Peyer's patch (tissue), 4 donors: ENCODE results near the gene USP36. TPM values are rescaled to one million over a fixed set of nuclear protein-coding genes. Genes with fewer than 3 reads are reported as not detected.
"Not testable (repeated sequence)": the region's sequence is repeated elsewhere in the genome, so short reads cannot be mapped to it uniquely, and the experiment has no call there.

Source experiments
- DNase-seq, 3 donors: peaks; one replicate each; pipeline ENCODE4 v3.0.0-alpha.2; 2017 to 2019
- H3K27ac ChIP-seq, 4 donors: fragments of 200-600 bp; sonication (generic); one replicate each; pipeline ENCODE4 v1.5.1; 2016 to 2019
- H3K27me3 ChIP-seq, 2 donors: fragments of 200-600 bp; sonication (generic); one replicate each; pipeline ENCODE4 v1.5.1; 2019
- H3K36me3 ChIP-seq, 3 donors: fragments of 200-600 bp; sonication (generic); one replicate each; pipeline ENCODE4 v1.5.1; 2016 to 2019
- H3K4me1 ChIP-seq, 4 donors: fragments of 200-600 bp; sonication (generic); one replicate each; pipeline ENCODE4 v1.5.1; 2016 to 2019
- H3K4me3 ChIP-seq, 4 donors: fragments of 200-600 bp; sonication (generic); 1 replicate in 3 of 4; 2 replicates in 1 of 4; pipeline ENCODE4 v1.5.1; 2016 to 2019; ENCODE audit warnings: mild to moderate bottlenecking in 1 of 4
- H3K9me3 ChIP-seq, 4 donors: fragments of 200-600 bp; sonication (generic); one replicate each; pipeline ENCODE4 v1.5.1; 2016 to 2019; ENCODE audit warnings: mild to moderate bottlenecking in 1 of 4
- POLR2A ChIP-seq, 2 donors: fragments of 450-650 bp; IDR thresholded peaks; one replicate each; pipeline ENCODE4 v1.5.1; 2017; ENCODE audit warnings: antibody characterized with exemption in 2 of 2, mild to moderate bottlenecking in 2 of 2, moderate library complexity in 2 of 2
- total RNA-seq, 4 donors: library from RNA; depleted of rRNA; stranded (reverse); fragments of >200 nt; gene quantifications; one replicate each; pipeline ENCODE4 v1.1.0, GENCODE V29; 2016
- TF ChIP-seq, protein P1 (sequence below), 6 experiments: fragments of 450-650 bp in 4 of 6; fragments of 200-600 bp in 2 of 6; sonication (generic) in 1 of 6; IDR thresholded peaks; one replicate each; pipeline ENCODE4 v1.5.1; 2017 to 2019; ENCODE audit warnings: antibody characterized with exemption in 6 of 6, mild to moderate bottlenecking in 3 of 6, moderate library complexity in 1 of 6

Gene USP36
- 100 to 1,000 TPM in 1 of 4 donors, 10 to 100 TPM in 3; 20.7 to 130 (median 59.9) TPM for total RNA-seq

DNA sequence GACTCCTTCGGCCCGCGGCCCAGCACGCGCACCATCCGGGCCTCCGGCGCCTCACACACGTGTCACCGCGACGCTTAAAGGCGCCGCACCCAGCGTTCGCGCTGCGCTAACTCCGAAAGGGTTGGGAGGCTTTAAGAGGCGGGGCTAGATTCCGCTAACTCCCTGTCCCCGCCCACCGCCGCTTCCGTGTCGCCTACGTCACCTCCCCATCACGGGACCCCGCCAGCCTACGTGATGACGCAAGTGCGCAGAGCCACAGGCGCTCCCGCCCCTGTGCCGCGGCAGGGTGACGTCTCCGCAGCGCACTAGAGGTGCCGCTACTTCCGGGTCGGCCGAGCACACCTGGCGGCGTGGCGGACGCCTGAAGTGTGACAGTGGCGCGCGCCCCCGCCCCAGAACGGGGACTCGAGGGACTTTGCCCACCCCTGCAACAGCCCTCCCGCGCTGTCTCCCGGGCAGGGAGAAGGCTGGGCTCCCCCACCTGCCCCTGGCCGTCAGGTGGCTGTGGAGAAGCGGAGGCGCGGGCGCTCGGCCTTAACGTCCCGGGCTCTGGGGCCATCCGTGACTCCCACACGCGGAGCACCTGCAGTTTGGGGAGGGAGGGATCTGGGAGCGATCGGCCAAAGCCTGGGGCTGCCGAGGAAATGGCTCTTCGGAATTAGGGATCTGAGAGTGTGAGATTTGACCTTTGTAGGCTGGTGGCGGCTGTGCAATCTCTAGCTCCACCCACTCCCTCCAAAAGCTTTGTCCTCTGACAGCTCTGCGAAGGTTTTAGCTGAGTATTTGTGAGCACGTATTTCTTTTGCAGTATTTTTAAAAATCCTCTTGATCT is at the start of gene USP36:
Gene USP36, minus strand, starts transcription at position 35 of the 832 bp plus-strand sequence. CDS start 4,451 bp downstream, outside the sequence.
- TF ChIP-seq, protein P1, sequence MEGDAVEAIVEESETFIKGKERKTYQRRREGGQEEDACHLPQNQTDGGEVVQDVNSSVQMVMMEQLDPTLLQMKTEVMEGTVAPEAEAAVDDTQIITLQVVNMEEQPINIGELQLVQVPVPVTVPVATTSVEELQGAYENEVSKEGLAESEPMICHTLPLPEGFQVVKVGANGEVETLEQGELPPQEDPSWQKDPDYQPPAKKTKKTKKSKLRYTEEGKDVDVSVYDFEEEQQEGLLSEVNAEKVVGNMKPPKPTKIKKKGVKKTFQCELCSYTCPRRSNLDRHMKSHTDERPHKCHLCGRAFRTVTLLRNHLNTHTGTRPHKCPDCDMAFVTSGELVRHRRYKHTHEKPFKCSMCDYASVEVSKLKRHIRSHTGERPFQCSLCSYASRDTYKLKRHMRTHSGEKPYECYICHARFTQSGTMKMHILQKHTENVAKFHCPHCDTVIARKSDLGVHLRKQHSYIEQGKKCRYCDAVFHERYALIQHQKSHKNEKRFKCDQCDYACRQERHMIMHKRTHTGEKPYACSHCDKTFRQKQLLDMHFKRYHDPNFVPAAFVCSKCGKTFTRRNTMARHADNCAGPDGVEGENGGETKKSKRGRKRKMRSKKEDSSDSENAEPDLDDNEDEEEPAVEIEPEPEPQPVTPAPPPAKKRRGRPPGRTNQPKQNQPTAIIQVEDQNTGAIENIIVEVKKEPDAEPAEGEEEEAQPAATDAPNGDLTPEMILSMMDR (IDR thresholded peaks at IDR 0.05): peak in 3 of 6 experiments; percentile 25 to 39 (median 28)
- peak; percentile 97 to 98 for TF ChIP-seq POLR2A (IDR thresholded peaks at IDR 0.05)
- Histone ChIP-seq H3K9me3 (no peaks in the 10 kb centered on the region), H3K27me3 (no peaks in the 10 kb centered on the region), H3K4me1 (peaks cover 0 to 21% (median 2%) of the 10 kb centered on the region in 4 donors), H3K36me3 (peaks cover 0 to 21% (median 0%) of the 10 kb centered on the region in 3 donors), H3K4me3 (peak within 1 kb of the TSS; percentile 69 to 94 (median 89)), H3K27ac (peak within 1 kb of the TSS; percentile 92 to 100 (median 100))
- DNase-seq: peak; percentile 99 to 100 (median 100)

DNA sequence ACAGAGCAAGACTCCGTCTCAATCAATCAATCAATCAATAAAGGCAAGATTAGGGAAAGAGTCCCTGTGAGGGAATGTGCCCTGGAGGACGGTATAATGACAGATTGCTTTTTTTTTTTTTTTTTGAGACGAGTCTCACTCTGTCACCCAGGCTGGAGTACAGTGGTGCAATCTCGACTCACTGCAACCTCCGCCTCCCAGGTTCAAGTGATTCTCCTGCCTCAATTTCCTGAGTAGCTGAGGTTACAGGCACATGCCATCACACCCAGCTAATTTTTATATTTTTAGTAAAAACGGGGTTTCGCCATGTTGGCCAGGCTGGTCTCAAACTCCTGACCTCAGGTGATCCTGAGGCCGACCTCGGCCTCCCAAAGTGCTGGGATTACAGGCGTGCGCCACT is 49.5 kb upstream of the USP36 start:
- Histone ChIP-seq H3K4me1 (peaks cover 0 to 34% (median 10%) of the 10 kb centered on the region in 4 donors), H3K27ac (peak overlapping the region; percentile 10 to 79 (median 64))
- DNase-seq, H3K36me3 ChIP-seq, H3K27me3 ChIP-seq, H3K9me3 ChIP-seq, H3K4me3 ChIP-seq: not testable (repeated sequence)

DNA sequence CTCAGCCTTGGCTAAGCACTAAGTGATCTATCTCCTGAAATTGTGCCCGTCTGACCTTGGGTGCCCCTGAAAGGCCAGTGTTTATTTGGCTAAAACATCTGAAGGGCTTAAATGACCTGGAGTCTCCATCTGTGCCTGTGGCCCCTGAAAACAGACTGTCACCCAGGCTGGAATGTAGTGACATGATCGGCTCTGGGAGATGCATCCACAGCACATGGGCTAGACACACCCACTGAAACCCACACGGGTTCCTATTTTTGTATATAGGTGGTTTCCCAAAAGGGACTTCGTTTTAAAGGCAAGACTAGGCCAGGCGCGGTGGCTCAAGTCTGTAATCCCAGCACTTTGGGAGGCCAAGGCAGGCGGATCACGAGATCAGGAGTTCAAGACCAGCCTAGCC is 48.9 kb upstream of the USP36 start:
- peaks cover 0 to 37% (median 10%) of the 10 kb centered on the region in 4 donors for H3K4me1 ChIP-seq
- no peaks in the 10 kb centered on the region for H3K27me3 ChIP-seq
- DNase-seq: peak in 2 of 3 donors; percentile 64 to 71
- peak overlapping the region in 3 of 4 donors; percentile 10 to 79 (median 67) for H3K27ac ChIP-seq
- H3K9me3 ChIP-seq: no peaks in the 10 kb centered on the region
- TF ChIP-seq, protein P1 (IDR thresholded peaks at IDR 0.05): no peak
- no peak for TF ChIP-seq POLR2A (IDR thresholded peaks at IDR 0.05)
- H3K4me3 ChIP-seq: peak overlapping the region in 1 of 4 donors; percentile 4
- H3K36me3 ChIP-seq: no peaks in the 10 kb centered on the region

DNA sequence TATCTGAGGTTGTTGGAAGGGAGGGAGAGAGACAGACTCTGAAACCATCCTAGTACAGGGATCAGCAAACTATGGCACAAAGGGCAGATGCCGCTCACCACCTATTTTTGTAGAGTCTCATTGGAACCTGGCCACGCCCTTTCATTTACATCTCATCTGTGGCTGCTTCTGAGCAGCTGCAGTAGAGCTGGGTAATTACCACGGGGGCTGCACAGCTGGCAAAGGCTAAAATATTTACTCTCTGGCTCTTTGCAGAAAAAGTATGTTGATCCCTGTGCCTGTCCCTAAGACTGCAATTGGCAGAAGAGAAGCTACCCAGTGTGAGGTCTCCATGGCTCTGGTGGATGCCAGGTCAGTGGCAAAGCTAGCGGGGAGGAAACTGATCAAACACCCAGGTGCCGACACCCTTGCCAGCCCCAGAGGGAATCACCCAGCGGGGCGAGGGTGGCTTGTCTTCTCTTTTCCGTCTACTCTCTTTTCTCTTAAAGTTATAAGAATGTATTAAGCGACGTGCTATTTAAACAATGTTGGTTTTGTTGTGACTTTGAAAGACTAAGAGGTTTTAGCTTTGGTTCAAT is 48.4 kb upstream of the USP36 start:
- Histone ChIP-seq H3K4me1 (peaks cover 0 to 41% (median 10%) of the 10 kb centered on the region in 4 donors), H3K27ac (peak overlapping the region in 3 of 4 donors; percentile 30 to 79 (median 67)), H3K4me3 (peak overlapping the region in 1 of 4 donors; percentile 4), H3K27me3 (no peaks in the 10 kb centered on the region), H3K36me3 (no peaks in the 10 kb centered on the region), H3K9me3 (no peaks in the 10 kb centered on the region)
- TF ChIP-seq, protein P1 (IDR thresholded peaks at IDR 0.05): no peak
- TF ChIP-seq POLR2A (IDR thresholded peaks at IDR 0.05): no peak
- DNase-seq: peak in 1 of 3 donors; percentile 51

DNA sequence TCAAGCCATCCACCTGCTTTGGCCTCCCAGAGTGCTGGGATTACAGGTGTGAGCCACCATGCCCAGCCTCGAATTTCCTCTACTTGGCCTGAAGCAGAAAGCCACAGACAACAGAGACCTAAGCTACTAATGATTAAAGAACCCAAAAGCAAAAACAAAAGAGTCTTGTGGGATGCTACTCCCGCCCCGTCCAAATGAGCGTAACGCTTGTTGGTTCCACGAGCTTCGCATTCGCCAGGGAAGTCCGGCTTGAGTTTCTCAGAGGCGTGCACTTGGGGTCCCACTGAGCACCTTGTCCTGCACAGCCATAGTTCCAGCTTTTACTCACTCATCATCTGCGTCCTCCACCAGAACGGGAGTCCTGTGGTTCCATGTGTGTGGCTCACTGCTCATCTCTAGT is 46.3 kb upstream of the USP36 start:
- H3K9me3 ChIP-seq: no peaks in the 10 kb centered on the region
- no peak for DNase-seq
- H3K36me3 ChIP-seq: no peaks in the 10 kb centered on the region
- H3K27ac ChIP-seq: no peak overlapping the region
- TF ChIP-seq, protein P1 (IDR thresholded peaks at IDR 0.05): no peak
- TF ChIP-seq POLR2A (IDR thresholded peaks at IDR 0.05): no peak
- H3K27me3 ChIP-seq: no peaks in the 10 kb centered on the region
- H3K4me1 ChIP-seq: peaks cover 0 to 54% (median 7%) of the 10 kb centered on the region in 4 donors
- no peak overlapping the region for H3K4me3 ChIP-seq

DNA sequence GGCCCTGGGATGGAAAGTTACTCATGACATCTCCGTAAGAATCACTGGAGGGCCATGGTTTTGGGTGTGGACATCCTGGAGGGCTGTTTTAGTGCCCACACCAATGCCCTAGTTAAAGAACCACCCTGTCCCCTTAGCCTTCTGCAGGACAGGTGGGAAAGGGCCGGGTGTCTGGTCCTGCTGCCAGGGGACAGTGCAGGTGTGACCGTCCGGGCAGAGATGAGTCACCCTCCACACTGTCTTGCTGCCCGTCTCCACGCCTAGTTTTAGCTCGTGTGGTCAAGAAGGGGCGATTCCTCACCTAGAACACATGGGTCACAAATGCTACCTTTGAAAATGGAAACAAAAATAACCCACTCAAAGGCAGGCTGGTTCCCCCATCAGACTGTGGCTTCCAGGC is 45.3 kb upstream of the USP36 start:
- Histone ChIP-seq H3K4me1 (peaks cover 0 to 45% (median 5%) of the 10 kb centered on the region in 4 donors), H3K9me3 (no peaks in the 10 kb centered on the region), H3K4me3 (no peak overlapping the region), H3K27ac (peak overlapping the region in 3 of 4 donors; percentile 10 to 87 (median 19)), H3K27me3 (no peaks in the 10 kb centered on the region), H3K36me3 (no peaks in the 10 kb centered on the region)
- TF ChIP-seq, protein P1 (IDR thresholded peaks at IDR 0.05): no peak
- no peak for TF ChIP-seq POLR2A (IDR thresholded peaks at IDR 0.05)
- DNase-seq: peak in 1 of 3 donors; percentile 55
